SKM-1 treated with dmso at 0.1 percent for 144 hours (cell line): Measurements from ENCODE around the gene AIF1.

ENCODE experiments used
- DNase-seq: peaks from one replicate; lab custom pipeline; 2025; ENCODE audit not compliant: unreplicated experiment; lab: John Stamatoyannopoulos, UW

AIF1 gene

GRCh38 chr6:31641370-31641769, 26.3 kb downstream of the AIF1 start:
- no peak for DNase-seq

DNA sequence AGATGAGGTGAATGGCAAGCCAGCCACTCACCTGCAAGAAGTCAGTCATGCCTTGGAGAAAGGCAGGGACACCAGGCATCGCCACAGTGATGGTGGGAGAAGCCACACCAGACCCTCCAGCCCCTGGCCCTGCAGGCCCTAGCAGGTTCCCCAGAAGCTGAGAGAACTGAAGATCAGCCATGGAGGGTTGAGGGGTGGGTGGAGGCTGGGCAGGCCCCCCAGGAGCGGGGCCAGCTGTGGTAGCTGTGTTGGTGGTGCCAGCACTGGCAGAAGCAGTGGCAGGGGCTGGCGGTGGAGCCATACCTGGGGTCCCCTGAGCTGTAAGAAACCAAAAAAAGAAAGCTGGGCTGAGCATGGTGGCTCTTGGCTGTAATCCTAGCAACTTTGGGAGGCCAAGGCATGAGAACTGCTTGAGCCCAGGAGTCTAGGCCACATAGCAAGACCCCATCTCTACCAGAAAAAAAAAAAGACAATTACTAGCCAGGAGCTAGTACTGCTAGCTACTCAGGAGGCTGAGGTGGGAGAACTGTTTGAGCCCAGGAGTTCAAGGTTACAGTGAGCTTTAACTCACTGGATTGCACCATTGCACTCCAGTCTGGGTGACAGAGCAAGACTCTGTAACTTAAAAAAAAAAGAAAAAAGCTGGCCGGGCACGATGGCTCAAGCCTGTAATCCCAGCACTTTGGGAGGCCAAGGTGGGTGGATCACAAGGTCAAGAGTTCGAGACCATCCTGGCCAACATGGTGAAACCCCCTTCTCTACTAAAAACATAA, 27.9 kb downstream of the AIF1 start:
- DNase-seq, result no peak

DNA sequence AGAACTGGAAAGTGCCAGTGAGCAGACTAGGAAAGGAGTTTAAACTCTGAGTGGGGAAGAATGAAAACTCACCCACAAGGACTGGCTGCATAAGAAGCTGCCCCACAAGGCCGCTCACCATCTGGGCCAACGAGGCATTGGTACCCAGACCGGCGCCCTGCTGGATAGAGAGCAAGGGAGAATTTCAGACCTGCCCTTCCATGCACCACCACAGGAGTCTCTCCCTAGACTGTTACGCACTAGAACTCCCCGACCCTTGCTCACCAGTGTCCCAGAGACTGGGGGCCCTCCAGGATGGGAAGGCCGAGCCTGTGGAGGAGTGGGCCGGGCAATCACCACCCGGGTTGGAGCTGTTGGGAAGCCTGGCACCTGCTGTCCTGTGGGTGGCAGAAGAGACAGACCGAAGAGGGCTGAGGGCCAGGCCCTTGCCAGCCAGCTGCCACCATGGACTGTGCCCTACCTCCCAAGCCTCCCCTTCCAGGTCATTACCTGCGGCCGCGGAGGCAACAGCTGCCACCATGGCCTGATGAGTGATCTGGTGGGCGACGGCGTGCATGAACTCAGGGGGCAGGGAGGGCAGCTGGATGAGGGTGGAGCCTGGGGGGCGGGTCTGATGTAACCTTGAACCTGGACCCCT, 28.9 kb downstream of the AIF1 start:
- no peak for DNase-seq

DNA sequence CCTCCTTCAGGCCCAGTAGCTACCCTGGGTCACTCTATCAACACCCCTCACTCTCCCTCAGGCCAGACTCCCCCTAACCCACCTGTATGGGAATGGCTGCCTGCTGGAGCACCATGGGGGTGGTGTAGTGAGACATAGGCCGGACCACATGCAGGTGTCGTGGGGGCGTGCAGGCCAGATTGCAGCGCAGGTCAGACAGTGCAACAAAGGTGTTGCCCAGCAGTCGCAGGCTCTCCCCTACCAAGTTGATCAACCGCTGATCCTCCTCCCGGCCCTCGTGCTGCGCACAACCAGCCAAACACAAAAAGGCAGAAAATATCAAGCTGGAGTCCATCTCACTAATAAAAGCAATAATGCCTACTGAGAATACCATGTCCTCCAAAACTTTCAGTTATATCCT, 30.3 kb downstream of the AIF1 start:
- no peak for DNase-seq

- peak; percentile 77 for DNase-seq
These were observed 36.7 kb downstream of the AIF1 start for GRCh38 chr6:31651602-31652191.

- no peak for DNase-seq
These were observed 38.1 kb downstream of the AIF1 start for GRCh38 chr6:31652925-31653724.

GRCh38 chr6:31654574-31655348, 39.7 kb downstream of the AIF1 start:
- DNase-seq, result no peak

GRCh38 chr6:31655349-31656237, 40.6 kb downstream of the AIF1 start, which contains the start of gene APOM:
TSS of gene APOM (plus strand) at chr6:31655894. CDS start at chr6:31655967, 73 bp downstream.
- DNase-seq, result no peak

GRCh38 chr6:31657406-31658157, 42.5 kb downstream of the AIF1 start:
- DNase-seq, result no peak

DNA sequence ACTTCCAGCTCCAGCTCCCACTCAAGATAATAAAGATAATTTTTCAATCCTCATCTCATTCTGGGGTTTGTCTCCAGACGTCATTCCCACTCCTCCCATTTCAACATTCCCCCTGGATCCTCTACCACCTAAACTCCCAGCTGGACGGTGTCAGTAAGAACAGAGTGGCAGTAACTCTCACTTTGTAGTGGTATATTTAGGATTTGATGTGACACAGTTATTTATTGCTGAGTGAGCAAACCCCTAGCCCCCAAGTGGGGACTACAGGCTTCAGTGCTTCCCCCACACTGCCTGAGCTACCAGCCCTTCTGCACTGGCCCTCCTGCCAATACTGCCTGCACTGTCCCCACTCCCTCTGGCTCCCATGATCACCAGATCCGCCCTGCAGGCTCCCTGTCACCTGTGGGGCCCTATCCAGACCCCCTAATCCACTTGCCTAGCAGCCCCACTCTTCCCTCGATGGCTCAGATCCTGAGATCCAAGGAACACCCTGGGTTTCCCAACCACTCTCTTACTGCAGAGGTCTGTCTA, 43.2 kb downstream of the AIF1 start:
- DNase-seq, result no peak

- no peak for DNase-seq
These were observed 44.1 kb downstream of the AIF1 start for GRCh38 chr6:31658983-31659648.

DNA sequence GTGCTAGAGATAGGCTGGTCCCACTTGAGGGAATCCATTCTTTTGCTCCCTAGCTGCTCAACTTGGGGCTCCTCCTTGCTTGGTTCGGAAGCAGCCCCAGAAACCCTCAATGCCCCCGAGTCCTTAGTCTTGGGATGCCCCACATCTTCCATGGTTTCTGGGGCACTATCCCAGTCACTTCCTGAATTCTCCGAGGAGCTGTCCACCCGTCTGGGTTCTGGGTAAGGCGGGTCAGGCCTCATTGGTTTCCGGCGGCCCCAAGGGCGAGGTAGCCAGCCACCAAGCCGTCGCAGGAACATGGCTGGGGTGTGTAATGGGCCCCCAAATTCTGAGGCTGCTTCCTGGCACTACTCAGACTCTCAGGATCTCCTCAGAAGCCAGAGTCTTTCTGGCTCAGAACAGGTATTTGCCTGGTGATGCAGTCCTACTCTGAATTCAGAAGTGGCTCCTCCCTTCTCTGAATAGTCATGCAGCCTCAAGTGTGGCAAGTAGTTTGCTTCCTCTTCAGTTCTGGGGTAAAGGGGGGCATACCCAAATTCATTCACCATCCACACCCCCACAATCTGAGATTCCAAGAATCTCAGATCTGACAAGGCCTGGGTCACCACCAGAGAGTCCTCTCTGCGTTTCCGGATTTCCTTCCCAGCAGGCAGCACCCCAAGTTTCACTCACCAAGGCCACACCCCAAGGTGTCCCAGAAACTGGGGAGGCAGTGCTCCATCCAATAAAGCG, 44.8 kb downstream of the AIF1 start:
- DNase-seq, result peak; percentile 19

DNA sequence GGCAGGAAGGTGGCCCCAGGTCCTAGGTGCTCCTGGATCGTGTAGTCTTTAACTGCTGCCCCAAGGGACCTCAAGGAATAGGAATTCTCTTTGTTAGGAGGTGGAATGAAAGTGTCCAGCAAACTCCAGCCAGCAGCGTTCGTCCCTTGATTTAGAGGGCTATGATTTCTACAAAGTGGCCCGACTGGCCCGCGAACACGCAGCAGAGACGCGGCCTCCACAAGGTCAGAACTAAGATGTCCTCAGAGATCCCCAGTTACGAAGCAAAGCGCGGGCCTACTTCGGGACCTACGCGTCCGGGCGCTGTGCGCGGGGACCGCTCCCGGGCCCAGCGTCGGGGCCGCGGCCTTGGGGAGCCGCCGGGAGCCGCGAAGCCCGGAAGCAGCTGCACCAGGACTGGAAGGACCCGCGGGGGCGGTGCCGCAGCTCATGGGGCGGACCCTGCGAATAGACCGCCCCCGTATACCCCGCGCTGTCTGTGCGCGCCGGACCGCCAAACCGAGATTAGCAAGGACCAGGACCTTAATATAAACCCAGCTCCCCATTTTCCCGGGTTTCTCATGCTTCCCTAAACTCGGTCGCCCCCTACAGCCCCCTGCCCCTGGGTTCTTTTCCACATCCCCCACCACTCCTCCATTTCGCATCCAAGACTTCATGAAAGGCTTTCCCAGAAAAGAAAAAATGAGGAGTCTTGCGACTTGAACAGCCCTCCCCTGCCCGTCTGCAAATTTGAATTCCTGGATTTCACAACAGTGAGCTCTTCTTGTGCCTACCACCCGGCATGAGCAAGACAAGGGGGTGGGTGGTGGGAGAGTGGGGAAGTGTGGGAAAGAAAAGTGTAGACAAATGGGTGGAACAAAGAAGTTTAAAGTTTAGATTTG, 45.6 kb downstream of the AIF1 start, which contains the start of gene C6orf47:
TSS of gene C6orf47 (minus strand) at position 398 of the 881 bp plus-strand sequence. CDS start 831 bp downstream, outside the sequence.
- peak; percentile 73 for DNase-seq

DNA sequence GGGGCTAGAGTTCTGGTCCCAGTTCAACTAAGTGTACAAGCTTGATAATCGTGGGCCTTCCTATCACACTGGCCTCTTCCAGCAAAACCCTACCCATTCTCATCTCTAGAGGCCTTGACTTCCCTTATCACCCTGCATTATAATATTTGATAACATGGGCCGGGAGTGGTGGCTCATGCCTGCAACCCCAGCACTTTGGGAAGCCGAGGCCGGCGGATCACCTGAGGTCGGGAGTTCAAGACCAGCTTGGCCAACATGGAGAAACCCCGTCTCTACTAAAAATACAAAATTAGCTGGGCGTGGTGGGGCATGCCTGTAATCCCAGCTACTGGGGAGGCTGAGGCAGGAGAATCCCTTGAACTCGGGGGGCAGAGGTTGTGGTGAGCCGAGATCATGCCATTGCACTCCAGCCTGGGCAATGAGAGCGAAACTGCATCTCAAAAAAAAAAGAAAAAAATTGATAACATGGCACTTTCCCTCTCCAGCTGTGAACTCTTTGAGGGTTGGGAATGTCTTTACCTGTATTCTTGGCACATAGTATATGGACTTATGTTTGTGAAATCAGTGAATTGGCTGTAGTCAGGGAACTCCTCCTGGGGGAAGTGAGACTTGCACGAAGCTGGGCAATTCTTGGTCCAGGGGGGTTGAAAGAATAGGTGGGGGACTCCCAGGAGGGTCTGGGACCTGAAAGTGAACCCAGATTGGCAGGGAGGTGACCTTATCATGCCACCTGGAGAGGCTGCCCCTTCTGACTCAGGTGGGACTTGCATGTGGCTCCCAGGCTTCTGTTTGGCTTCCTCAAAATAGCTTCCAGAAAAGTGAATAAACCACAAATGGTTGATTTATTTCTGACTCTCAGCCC, 46.5 kb downstream of the AIF1 start:
- no peak for DNase-seq

DNA sequence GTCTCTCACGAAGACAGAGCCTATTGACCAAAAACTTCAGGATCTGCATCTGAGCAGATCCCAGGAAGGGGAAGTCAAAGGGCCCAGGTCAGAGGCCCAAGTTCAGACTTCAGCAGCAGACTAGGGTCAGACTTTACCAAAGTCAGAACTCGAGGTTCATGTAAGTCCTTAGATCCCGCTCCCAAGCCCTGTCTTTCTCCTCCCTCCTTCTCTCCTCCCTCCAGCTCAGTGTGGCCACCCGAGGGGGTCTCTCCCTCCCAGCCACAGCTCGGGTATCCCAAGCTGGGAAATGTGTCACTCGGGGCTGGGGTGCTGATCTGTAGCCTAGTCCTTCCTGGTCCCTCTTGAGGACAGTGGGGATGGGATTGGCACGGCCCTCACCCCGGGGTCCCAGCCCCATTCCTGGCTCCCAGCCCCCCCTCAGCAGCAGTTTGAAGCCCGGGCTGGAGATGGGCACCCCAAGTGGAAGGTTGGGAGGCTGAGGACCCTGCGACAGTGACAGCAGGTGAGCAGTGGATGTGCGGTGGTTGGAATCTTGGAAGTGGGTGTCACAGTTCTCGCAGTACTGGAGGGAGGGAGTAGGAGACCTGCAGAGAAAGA, 47.2 kb downstream of the AIF1 start:
- no peak for DNase-seq
